Mucosa of descending colon (tissue), 3 donors: ENCODE results near the gene ABCC6. TPM values are rescaled to one million over a fixed set of nuclear protein-coding genes. Genes with fewer than 3 reads are reported as not detected.

ENCODE experiments used
- ATAC-seq: fragments of 200-7000 bp; cut with Tn5 transposase; one replicate; pipeline ENCODE4 v1.9.1; 2020; ENCODE audit warnings: mild to moderate bottlenecking, moderate library complexity
- DNase-seq, 3 donors: peaks; one replicate each; pipeline ENCODE4 v3.0.0-alpha.2; 2020
- H3K36me3 ChIP-seq: fragments of 200-600 bp; one replicate; pipeline ENCODE4 v1.8.0; 2021; ENCODE audit warnings: low read depth, mild to moderate bottlenecking
- H3K4me1 ChIP-seq: fragments of 200-600 bp; one replicate; pipeline ENCODE4 v1.8.0; 2021; ENCODE audit warnings: low read depth, mild to moderate bottlenecking
- H3K4me3 ChIP-seq: fragments of 200-600 bp; one replicate; pipeline ENCODE4 v1.8.0; 2021; ENCODE audit warnings: mild to moderate bottlenecking
- H3K9me3 ChIP-seq: fragments of 200-600 bp; one replicate; pipeline ENCODE4 v1.8.0; 2021; ENCODE audit warnings: mild to moderate bottlenecking
- CTCF ChIP-seq: fragments of 200-600 bp; IDR thresholded peaks from one replicate; pipeline ENCODE4 v1.8.0; 2022; ENCODE audit warnings: antibody characterized with exemption, mild to moderate bottlenecking
- intact Hi-C, 2 donors: fragments of 100-400 bp; cut with DNase I in 1 of 2; cut with micrococcal nuclease in 1 of 2; formaldehyde crosslinking; loops; one replicate each; pipeline versions ENCODE4 v1.11.0 to v1.11.1; 2022; cut with DNase I, micrococcal nuclease
- total RNA-seq, 3 donors: library from RNA; stranded (reverse); fragmentation: NEBNext Ultra II Directional in 2 of 3; extraction: Animal tissue kit (Norgen Biotek cat#: 25700) in 2 of 3; gene quantifications; one replicate each; pipeline versions ENCODE4 v1.2.1 to v1.2.4, GENCODE V29; 2021 to 2023
- donor health status: DM: no; HTN: no; CAD: no; lungs with moderate emphysema.
- donor health status: DM: no; HTN: no; CAD: no.
- donor health status: DM: no; HTN: yes; CAD: no.

ABCC6 gene
- total RNA-seq, 3 donors from 2014 or later, result 12.2 to 34.3 (median 26.4) TPM

- intact Hi-C loops, result loop anchor here (10.0 kb wide), 1 partner anchor 246 kb away; no protein-coding TSS in a partner anchor
- Histone ChIP-seq H3K4me3 (no peak overlapping the region), H3K9me3 (no peaks in the 10 kb centered on the region), H3K36me3 (no peaks in the 10 kb centered on the region), H3K4me1 (no peaks in the 10 kb centered on the region)
- TF ChIP-seq CTCF, result no peak
- DNase-seq (peak; percentile 24 to 67 (median 48)), ATAC-seq (peak; percentile 78)
Measured at GRCh38 chr16:16120382-16121184, 102.7 kb downstream of the ABCC6 start.

GRCh38 chr16:16120044-16120381 lies 103.3 kb downstream of the ABCC6 start:
- intact Hi-C loops, result loop anchor here (10.0 kb wide), 1 partner anchor 245 kb away; no protein-coding TSS in a partner anchor
- ATAC-seq, result peak; percentile 95
- no peaks in the 10 kb centered on the region for H3K9me3 ChIP-seq
- peak; percentile 38 to 61 (median 43) for DNase-seq
- no peak overlapping the region for H3K4me3 ChIP-seq
- no peaks in the 10 kb centered on the region for H3K4me1 ChIP-seq
- H3K36me3 ChIP-seq, result no peaks in the 10 kb centered on the region
- no peak for TF ChIP-seq CTCF

- intact Hi-C loops, result no loop called here
Measured at GRCh38 chr16:16118337-16118736, 105.0 kb downstream of the ABCC6 start.

GRCh38 chr16:16116841-16117240 lies 106.5 kb downstream of the ABCC6 start:
- H3K36me3 ChIP-seq, result no peaks in the 10 kb centered on the region
- ATAC-seq, result no peak
- intact Hi-C loops, result no loop called here
- TF ChIP-seq CTCF, result no peak
- H3K4me1 ChIP-seq, result no peaks in the 10 kb centered on the region
- no peak for DNase-seq
- H3K4me3 ChIP-seq, result no peak overlapping the region
- no peaks in the 10 kb centered on the region for H3K9me3 ChIP-seq

More at GRCh38 chr16:16118337-16118736, 105.0 kb downstream of the ABCC6 start:
- H3K4me1 ChIP-seq, result no peaks in the 10 kb centered on the region
- no peak overlapping the region for H3K4me3 ChIP-seq
- H3K9me3 ChIP-seq, result no peaks in the 10 kb centered on the region
- no peaks in the 10 kb centered on the region for H3K36me3 ChIP-seq
- TF ChIP-seq CTCF, result no peak
- ATAC-seq (no peak), DNase-seq (no peak)

GRCh38 chr16:16113076-16113475 lies 110.2 kb downstream of the ABCC6 start:
- DNase-seq (no peak), ATAC-seq (no peak)
- Histone ChIP-seq H3K4me1 (no peaks in the 10 kb centered on the region), H3K36me3 (peaks cover 3% of the 10 kb centered on the region), H3K4me3 (no peak overlapping the region), H3K9me3 (no peaks in the 10 kb centered on the region)
- TF ChIP-seq CTCF, result no peak
- intact Hi-C loops, result no loop called here
